Fibroblast of skin of scalp (primary cell): ENCODE results near the gene HIF1A.
"Not testable (repeated sequence)": the region's sequence is repeated elsewhere in the genome, so short reads cannot be mapped to it uniquely, and the experiment has no call there.

Experiments
- DNase-seq: peaks from one replicate; pipeline ENCODE4 v3.0.0-alpha.2; 2013

Gene HIF1A

GRCh38 chr14:61673305-61673704 lies 22.0 kb upstream of the HIF1A start:
- DNase-seq, result peak; percentile 43

- no peak for DNase-seq
Measured at GRCh38 chr14:61675291-61675690, 20.0 kb upstream of the HIF1A start.

DNA sequence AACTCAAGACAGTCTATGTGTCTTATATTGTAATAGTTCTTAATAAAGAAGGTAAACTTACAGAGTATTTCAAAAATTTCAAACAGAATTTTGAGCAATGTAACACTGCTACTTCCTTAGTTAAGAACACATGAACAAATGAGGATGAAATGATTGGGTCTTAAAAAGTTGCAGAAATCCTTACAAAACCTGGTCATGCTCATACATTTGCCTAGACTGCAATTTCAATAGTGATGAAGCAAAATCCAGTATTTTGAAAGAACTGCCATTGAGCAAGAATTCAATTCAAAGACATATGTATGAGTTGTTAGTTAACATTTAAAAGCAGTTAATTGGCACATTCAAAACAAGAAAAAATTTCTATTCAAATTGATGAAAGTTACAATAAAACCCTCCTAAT lies 17.8 kb upstream of the HIF1A start:
- no peak for DNase-seq

- DNase-seq, result peak; percentile 56
Measured at GRCh38 chr14:61678975-61679374, 16.3 kb upstream of the HIF1A start.

DNA sequence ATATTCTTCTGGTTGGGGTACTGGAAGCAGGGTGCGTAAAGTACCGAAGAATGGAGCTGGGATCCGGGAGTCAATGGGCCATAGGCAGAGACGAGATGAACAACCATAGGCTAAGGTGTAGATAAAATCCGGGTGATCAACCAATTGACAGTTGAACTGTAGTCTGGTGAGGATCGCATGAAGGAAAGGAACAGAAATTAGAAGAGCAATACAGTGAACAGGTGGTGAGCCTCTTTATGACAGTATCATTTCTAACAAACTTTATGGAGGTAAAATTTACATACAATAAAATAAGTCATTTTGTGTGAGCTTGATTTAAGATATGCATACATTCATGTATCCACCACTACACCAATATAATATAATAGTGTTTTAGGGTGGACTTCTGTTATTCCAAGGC lies 13.9 kb upstream of the HIF1A start:
- no peak for DNase-seq

DNA sequence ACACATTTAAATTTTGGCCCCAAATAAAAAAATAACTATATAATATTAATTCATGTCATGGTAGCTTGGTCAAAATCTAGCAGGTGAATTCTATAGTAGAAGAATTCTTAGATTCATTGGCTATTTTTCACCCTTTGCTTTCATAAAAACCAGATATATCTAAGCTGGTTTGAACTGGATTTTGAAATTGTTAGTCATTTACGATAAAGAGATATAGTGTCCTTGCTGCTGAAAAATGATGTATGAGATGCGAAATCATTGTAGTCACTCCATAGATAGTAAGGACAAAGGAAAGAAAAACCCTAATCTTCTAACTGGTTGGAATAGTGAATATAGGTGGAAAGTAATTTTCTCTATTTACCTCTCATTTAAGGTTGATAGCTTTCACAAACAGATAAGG lies 12.2 kb upstream of the HIF1A start:
- no peak for DNase-seq

DNA sequence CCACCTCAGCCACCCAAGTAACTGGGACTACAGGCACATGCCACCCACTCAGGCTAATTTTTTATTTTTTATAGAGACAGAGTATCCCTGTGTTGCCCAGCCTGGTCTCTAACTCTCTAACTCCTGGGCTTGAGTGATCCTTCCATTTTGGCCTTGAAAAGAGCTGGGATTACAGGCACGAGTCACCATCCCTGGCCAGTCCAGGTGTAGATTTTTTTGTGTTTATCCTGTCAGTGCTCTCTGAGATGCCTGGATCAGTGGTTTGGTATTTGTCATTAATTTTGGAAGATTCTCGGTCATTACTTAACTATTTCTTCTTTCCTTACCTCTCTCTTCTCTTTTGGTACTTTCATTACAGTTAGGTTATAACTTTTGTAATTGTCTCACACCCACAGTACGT lies 5.3 kb upstream of the HIF1A start:
- DNase-seq, result no peak

- DNase-seq, result no peak
Measured at GRCh38 chr14:61690982-61691381, 4.3 kb upstream of the HIF1A start.

DNA sequence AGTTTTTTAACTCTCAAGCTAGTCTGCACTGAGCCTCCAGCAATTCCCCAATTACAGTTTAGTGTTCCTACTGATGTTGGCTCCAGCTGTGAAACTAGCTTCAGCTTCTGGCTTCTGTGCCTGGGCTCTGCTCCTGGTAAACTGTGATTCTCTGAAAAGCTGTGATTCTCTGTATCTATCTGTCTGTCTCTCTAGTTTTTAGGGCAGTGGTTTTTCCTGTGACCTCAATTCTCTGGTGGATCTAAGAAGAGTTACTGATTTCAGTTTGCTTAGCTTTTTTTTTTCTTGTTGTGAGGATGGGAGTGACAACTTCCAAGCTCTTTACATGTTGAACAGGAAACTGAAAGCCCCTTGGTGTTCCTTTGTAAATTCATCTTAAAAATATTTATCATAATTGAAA lies 3.8 kb upstream of the HIF1A start:
- no peak for DNase-seq

GRCh38 chr14:61694039-61694438 lies 1.3 kb upstream of the HIF1A start:
- DNase-seq, result no peak

DNA sequence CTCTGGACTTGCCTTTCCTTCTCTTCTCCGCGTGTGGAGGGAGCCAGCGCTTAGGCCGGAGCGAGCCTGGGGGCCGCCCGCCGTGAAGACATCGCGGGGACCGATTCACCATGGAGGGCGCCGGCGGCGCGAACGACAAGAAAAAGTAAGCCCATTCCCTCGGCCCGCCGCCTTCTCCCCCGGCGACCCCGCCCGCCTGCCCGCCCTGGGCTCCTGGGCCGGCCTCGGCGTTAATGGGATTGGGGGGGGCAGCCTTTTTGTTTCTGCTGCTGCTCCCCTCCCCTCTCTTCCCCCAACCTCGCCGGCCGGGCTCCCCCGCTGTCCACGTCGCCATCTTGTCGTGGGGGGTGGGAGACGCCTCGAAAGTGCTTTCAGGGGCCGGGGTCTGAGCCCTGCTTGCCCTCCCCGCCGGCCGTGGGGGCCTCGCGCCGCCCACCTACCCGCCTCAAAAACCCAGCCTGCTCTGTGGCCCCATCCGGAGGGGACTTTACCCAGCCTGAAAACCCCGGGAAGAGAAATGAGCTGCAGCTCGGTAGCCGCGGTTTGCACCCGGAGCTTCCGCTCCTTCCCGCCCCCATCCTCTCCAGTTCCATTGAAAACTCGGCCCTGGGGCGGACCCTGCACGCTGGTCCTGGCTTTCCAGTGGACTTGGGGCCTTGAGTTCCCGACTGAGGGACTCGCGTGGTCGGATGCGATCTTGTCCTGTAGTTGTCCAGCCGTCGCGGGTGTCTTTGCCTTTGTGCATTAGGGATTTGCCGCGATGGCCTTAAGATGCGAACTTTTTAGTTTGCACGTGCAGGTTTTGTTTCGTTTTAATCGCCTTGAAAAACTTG lies 598 bp downstream of the HIF1A start:
- peak; percentile 69 for DNase-seq

DNA sequence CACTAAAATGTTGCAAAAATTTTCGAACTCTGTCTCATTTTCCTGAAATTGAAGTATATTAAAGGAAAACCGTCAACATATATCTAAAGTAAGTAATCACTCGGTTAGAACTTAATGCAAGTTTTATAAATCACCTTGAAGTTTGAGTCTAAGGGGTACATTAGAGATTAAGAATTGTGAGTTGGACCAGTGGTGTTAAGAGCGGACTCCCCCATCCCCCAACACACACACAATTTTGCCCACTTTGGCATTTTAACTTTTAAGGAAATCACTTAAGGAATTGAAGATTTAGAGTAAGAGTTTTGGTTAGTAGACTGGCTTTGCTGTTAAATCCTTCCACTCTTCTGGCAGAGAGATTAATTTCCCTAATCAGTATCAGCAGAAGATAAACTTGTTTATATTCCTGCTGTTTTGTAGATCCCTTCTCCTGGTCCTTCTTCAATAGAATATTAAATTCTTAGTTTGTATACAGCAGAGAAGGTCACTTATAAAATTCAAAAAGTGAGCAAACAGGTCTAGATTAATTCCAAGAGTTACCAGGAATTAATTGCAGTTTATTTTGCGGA lies 1.5 kb downstream of the HIF1A start:
- peak; percentile 49 for DNase-seq

GRCh38 chr14:61698206-61698980 lies 3.1 kb downstream of the HIF1A start:
- DNase-seq, result no peak

DNA sequence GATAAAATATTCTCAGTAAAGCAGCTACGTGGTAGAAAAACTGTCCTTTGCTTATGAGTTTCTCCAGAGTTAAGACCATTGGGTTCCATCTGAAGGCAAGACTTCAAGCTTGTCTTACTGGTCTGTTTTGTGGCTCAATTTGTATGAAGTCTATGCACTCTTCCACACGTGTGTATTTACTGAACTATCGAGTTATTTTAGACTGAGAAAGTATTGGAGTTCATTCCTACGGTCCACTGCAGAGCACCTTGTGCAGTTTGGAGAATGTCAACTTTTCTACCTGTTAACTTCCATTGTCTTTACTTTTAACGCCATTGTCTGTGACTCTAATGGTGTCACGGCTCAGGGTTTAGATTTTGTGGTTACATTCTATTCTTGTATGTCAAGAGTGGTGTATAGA lies 3.7 kb downstream of the HIF1A start:
- DNase-seq, result no peak

- no peak for DNase-seq
Measured at GRCh38 chr14:61700104-61700886, 5.0 kb downstream of the HIF1A start.

DNA sequence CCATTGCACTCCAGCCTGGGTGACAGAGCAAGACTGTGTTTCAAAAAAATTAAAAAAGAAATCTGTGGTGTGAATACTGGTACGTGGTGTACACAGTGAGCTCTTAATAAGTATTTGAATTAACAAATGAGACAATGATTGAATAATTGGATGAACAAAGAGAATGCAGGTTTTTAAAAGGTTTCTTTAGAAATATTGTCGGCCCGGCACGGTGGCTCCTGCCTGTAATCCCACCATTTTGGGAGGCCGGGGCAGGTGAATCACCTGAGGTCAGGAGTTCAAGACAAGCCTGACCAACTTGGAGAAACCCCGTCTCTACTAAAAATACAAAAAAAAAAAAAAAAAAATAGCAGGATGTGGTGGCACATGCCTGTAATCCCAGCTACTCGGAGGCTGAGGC lies 6.6 kb downstream of the HIF1A start:
- no peak for DNase-seq

DNA sequence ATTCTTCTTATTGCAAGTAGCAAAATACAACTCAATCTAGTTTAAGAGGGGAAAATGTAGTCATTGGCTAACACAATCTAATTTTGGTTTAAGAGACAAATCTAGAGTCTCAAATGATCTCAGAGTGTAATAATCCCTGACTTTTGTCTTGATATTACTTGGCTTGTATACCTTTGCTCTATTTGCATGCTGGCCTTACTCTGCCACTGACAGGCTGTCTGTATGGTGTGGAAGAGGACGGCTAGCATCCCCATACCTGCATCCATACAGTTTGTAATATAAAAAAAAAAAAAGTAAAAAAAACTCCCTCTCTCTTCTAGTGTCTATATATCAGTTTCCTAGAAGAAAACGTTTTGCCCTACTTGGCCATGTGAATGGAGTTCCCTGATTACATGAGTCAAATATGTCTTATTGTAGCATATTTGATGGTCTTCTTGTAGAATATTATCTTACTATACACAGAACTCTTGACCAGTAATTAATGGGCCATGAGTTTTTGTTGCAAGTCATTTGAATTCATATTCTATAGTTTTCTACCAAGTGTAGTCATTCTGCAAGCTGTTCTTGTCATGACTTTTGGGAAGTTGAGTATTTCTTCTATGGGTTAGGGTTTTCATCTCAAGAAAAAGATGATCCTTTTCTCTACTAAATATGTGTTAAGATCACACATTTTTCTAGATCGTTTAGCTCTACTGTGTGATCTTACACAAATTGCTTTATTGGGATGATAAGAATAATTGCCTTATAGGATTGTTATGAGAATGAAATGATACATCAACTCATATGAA lies 8.2 kb downstream of the HIF1A start:
- no peak for DNase-seq

- DNase-seq, result no peak
Measured at GRCh38 chr14:61704554-61704953, 9.2 kb downstream of the HIF1A start.

DNA sequence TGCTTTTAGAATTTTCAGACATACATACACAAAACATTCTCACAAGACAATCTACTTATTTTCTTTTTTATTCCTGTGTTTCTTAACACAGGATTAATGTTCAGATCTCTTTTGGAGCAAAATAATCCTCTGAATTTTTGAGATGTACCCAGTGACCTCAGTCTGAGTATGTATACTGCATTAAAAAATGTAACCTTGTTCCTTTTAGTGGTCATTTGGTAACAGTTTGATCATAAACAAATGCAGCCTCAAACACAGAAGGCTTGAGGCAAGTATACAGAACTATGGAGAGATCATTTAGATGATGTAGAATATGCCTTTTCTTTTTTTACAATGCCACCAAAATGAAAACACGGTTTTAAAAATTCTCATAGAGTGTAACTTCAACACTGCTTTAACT lies 9.7 kb downstream of the HIF1A start:
- no peak for DNase-seq

DNA sequence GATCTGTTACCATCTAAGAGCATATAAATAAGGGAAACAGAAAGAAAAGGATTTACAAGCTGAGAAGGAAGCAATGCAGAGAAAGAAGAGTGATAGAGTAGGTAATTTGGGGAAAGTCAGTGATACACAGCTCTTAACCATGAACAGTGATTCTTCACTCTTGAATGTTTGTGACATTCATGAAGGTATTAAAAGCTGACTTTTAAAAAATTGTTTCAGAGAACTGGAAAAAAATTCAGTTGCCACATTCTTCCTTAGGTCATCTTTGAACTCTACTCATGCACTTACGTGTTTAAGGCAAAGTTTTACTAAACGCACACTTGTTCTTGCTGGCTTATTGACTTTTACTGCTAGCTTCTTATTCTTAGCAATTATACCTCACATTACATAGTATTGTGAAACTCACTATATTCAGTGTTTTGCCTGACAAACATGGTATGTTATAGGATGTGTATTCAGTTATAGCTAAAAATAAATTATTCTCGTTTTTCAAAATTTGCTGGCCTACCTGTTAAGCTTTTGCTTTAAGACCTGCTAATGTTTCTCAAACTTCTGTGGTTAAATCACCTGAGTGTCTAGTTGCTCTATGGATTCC lies 10.9 kb downstream of the HIF1A start:
- no peak for DNase-seq

GRCh38 chr14:61707774-61708173 lies 12.5 kb downstream of the HIF1A start:
- not testable (repeated sequence) for DNase-seq

DNA sequence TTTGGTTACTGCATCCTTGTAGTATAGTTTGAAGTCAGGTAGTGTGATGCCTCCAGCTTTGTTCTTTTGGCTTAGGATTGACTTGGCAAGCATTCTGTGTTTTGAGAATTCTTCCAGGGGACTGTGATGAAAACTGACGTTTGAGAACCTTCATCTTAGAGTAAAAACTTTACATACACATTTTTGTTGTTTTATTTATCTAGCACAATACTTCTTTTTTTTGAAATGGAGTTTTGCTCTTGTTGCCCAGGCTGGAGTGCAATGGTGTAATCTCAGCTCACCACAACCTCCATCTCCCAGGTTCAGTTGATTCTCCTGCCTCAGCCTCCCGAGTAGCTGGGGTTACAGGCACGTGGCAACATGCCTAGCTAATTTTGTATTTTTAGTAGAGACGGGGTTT lies 13.4 kb downstream of the HIF1A start:
- not testable (repeated sequence) for DNase-seq
